Ureter (tissue), 1 donor: ENCODE data around the gene WDR43. TPM values are rescaled to one million over a fixed set of nuclear protein-coding genes. Genes with fewer than 3 reads are reported as not detected.

Source experiments
- DNase-seq: peaks from one replicate; pipeline ENCODE4 v3.0.0-alpha.2; 2020; ENCODE audit warnings: low spot score
- total RNA-seq: library from RNA; stranded (reverse); gene quantifications from one replicate; pipeline ENCODE4 v1.2.4, GENCODE V29; 2023
- donor health status: DM: yes; HTN: yes; CAD: no.

WDR43 gene
- total RNA-seq, 1 donor from 2014 or later, result 92.4 TPM

DNA sequence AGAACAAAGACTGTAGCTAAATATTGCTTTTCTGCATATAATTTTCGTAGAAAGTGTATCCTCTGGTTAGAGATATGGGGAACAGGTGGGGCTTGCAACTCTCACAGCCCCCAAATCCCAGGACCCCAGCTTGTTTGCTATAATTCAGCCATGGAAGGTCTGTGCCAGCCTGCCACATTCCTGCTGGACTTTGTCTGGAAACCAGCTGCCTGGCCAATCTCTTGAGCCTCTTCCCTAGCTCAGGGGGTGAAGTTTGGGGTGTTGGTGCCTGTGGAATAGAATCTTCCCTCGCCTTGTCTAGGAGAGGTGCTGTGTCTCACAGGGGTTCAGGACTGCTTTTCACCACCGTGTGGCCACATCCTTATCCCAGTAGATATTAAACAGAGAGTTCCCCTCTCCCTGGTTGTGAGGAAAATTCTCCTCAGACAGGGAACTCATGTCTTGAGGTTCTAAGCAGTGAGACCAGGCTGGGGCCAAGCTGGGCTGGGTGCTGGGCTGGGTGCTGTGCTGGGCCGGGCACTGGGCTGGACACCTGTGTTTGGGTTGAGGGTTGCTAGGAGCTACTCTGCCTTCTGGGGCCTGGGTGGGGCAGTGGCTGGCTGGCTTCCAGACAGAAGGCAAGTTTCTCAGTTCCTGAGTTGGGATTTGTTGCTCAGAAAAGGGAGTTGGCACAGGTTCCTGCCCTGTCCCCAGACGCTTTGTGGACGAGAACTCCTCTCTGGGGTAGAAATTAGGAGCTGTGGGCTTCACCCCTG, 98.9 kb downstream of the WDR43 start:
- DNase-seq, result peak; percentile 62

DNA sequence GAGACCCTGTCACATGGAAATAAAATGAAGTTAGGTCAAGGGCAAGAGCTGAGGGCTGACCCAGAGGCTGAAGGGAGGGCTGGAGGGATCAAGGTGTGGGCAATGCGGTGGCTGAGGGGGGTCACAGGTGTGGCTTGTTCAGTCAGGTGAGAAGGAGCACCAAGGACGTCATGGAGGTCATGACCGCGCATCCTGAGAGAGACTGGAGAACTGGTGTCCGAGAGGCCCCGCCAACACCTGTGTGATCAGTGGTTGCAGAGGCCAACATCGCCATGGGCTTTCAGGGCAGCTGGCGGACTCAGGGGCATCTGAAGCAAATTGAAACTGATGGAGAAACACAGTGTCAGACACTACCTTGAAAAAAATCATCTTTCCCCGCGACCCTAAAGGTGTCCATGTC, 99.6 kb downstream of the WDR43 start:
- DNase-seq, result no peak

DNA sequence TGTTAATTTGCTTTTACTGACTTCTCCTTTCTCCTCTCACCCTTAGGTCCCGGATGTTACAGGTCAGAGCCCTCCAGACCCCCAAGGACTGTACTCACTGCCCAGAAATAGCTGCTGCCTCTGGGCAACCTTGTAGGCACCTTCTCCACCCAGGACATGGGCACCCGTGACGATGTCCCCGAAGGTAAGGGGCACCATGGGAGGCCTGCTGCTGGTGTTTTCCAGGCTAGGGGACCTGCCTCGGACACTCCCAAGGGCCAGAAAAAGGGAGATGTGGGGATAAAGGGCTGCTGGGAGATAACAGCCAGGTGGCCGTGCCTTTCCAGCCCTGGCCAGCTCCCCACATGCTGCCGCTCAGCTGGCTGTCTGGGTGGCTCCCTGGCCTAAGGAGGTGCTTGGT, 100.2 kb downstream of the WDR43 start:
- DNase-seq, result no peak

DNA sequence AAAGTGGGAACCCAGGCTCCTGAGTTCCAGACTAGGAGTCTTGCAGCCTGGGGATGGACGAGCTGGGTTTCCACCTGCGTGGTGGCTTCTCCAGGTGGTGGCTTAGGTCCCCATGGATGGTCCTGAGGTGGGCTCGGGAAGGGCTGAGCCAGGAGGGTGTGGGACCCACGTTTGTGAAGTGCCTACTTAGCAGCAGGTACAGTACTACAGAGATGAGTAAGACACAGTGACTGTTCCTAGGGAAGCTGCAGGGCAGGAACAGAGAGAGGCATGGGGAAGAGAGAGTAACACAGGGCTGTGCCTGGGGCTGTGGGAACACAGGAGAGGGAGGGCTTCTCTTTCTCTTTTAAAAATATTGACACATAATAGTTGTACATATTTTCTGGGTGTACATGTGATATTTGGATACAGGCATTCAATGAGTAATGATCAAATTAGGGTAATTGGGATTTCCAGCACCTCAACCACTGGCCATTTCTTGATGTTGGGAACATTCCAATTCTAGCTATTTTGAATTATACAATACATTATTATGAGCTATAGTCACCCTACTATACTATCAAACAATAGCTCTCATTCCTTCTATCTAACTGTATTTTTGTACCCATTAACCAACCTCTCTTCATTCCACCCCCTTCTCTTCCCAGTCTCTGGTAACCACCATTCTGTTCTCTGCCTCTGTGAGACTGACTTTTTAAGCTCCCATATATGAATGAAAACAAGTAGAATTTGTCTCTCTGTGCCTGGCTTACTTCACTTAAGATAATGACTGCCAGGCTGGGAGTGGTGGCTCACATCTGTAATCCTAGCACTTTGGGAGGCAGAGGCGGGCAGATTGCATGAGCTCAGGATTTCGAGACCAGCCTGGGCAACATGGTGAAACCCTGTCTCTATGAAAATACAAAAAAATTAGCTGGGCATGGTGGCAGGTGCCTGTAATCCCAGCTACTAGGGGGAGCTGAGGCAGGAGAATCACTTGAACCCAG, 101.6 kb downstream of the WDR43 start:
- DNase-seq, result no peak

DNA sequence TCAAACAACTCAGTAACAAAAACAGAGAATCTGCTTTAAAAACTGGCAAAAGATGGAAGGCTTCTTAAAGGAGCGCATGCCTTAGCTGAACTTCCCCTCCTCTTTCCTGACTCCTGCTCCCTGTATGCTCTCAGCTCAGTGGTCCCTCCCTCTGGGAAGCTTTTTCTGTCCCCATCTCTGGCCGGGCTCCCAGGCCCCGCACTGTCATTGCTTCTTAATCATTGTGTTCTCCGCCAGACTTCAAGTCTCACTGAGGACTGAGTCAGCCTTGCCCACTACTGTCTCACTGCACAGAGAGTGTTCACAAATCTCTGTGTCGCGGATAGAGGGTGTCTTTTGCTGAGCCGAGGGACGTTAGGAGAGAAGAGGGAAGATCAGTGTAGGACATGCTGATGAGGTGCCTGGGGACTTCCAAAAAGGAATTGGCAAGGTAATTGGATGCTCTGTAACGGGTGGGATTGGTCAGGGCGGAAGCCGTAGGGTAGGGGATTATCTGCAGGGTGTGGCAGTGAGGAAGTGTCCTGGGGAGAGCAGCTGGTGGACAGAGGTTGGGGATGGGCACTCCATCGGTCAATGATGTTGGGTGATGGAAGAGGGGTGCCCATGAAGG, 102.9 kb downstream of the WDR43 start:
- no peak for DNase-seq

Other genes starting within 250 kb of the WDR43 start
- gene PPP1CB, start 142.8 kb upstream of the WDR43 start, total RNA-seq, result 373 TPM
- 2.5 TPM for gene SPDYA, start 83.8 kb upstream of the WDR43 start, total RNA-seq
- gene TRMT61B, start 24.4 kb upstream of the WDR43 start, total RNA-seq, result 22.8 TPM
- gene TOGARAM2, start 86.6 kb downstream of the WDR43 start, total RNA-seq, result 0.31 TPM
- gene PCARE, start 179.9 kb downstream of the WDR43 start, total RNA-seq, result not detected
- gene CLIP4, start 220.7 kb downstream of the WDR43 start, total RNA-seq, result 32.8 TPM